HCT116 (cell line): Measurements from ENCODE around the gene ABCB1. TPM values are rescaled to one million over a fixed set of nuclear protein-coding genes. Genes with fewer than 3 reads are reported as not detected.
A peak's percentile ranks its signal among the peaks of the same experiment; 100 is the strongest.

ENCODE experiments used
- ATAC-seq: fragments of 200-7000 bp; cut with Tn5 transposase; 2 replicates; pipeline ENCODE4 v1.9.1; 2020; ENCODE audit warnings: mild to moderate bottlenecking, moderate library complexity
- BruUV-seq: library from RNA; stranded (reverse); fragments of 400-500 nt; replicated peaks from 2 replicates; lab custom pipeline; 2021; lab: Mats Ljungman, UMichigan
- CTCF ChIA-PET: fragments of 300-600 bp; sonication (Branson Sonifier 250); formaldehyde crosslinking; loops from one replicate; lab custom pipeline; 2021; ENCODE audit warnings: antibody characterized with exemption; lab: Charles Lee
- POLR2A ChIA-PET: fragments of 300-600, 350-600 bp; sonication (Branson Sonifier 250); formaldehyde crosslinking; loops from one replicate; lab custom pipeline; 2021; ENCODE audit warnings: antibody characterized with exemption; lab: Charles Lee
- RAD21 ChIA-PET, 2 experiments: fragments of 300-600 bp; sonication (Branson Sonifier 250); formaldehyde crosslinking; loops; one replicate each; lab custom pipeline; 2023; ENCODE audit warnings: low total read pairs in 2 of 2; ENCODE audit not compliant: uncharacterized antibody in 2 of 2, unreplicated experiment in 2 of 2, low non-redundant PET in 1 of 2; lab: Charles Lee
- DNase-seq: peaks from one replicate; pipeline ENCODE4 v3.0.0-alpha.2; 2010; ENCODE audit warnings: low read depth, low spot score
- H2AFZ ChIP-seq: fragments of 200-600 bp; shearing (Covaris generic), sonication (generic); 2 replicates; pipeline ENCODE4 v1.6.1; 2017; ENCODE audit warnings: low read depth, mixed run types, mixed read lengths, antibody characterized with exemption, low read length; ENCODE audit not compliant: poor library complexity, severe bottlenecking
- H3K27ac ChIP-seq: 2 replicates; pipeline ENCODE4 v1.5.1; 2012; ENCODE audit warnings: low read depth, low read length
- H3K27me3 ChIP-seq: fragments of 200-600 bp; sonication (generic); 2 replicates; pipeline ENCODE4 v1.6.1; 2016; ENCODE audit warnings: mixed run types, low read length, mixed read lengths; ENCODE audit not compliant: insufficient read depth
- H3K36me3 ChIP-seq, 2 experiments: fragments of 200-500 bp in 1 of 2; fragments of 200-600 bp in 1 of 2; sonication (Bioruptor generic) in 1 of 2; sonication (generic) in 1 of 2; 2 replicates each; pipeline versions ENCODE4 v1.5.1 to v1.6.1; 2014 to 2016; ENCODE audit warnings: low read length in 2 of 2, inconsistent platforms in 1 of 2, mixed read lengths in 1 of 2, mixed run types in 1 of 2; ENCODE audit not compliant: insufficient read depth in 2 of 2, control insufficient read depth in 1 of 2
- H3K4me1 ChIP-seq, 2 experiments: fragments of 200-600 bp in 1 of 2; sonication (generic) in 1 of 2; 2 replicates each; pipeline versions ENCODE4 v1.5.1 to v1.6.1; 2012 to 2017; ENCODE audit warnings: low read length in 2 of 2, inconsistent platforms in 1 of 2, mild to moderate bottlenecking in 1 of 2, mixed read lengths in 1 of 2, mixed run types in 1 of 2, moderate library complexity in 1 of 2; ENCODE audit not compliant: insufficient read depth in 2 of 2, control insufficient read depth in 1 of 2
- H3K4me2 ChIP-seq: fragments of 200-600 bp; sonication (generic); 2 replicates; pipeline ENCODE4 v1.6.1; 2017; ENCODE audit warnings: mixed run types, low read length, mixed read lengths
- H3K4me3 ChIP-seq, 2 experiments: fragments of 200-600 bp in 1 of 2; sonication (generic) in 1 of 2; replicated peaks in 1 of 2; 2 replicates each; pipeline ENCODE4 v1.5.1; 2011 to 2016; ENCODE audit warnings: low read length in 2 of 2, control low read depth in 1 of 2, low read depth in 1 of 2, mild to moderate bottlenecking in 1 of 2, mixed read lengths in 1 of 2, mixed run types in 1 of 2
- H3K79me2 ChIP-seq: fragments of 200-600 bp; sonication (generic); 2 replicates; pipeline ENCODE4 v1.6.1; 2017; ENCODE audit warnings: mild to moderate bottlenecking, mixed run types, low read length, moderate library complexity, mixed read lengths; ENCODE audit not compliant: insufficient read depth
- H3K9ac ChIP-seq: fragments of 200-600 bp; sonication (generic); 2 replicates; pipeline ENCODE4 v1.6.1; 2016; ENCODE audit warnings: low read length, mixed read lengths
- H3K9me2 ChIP-seq: fragments of 200-600 bp; sonication (generic), shearing (Covaris generic); 2 replicates; pipeline ENCODE4 v1.6.1; 2017; ENCODE audit warnings: mixed run types, mild to moderate bottlenecking, moderate library complexity; ENCODE audit not compliant: insufficient read depth
- H3K9me3 ChIP-seq, 2 experiments: fragments of 200-500 bp in 1 of 2; fragments of 200-600 bp in 1 of 2; sonication (Bioruptor generic) in 1 of 2; sonication (generic) in 1 of 2; 2 replicates each; pipeline ENCODE4 v1.6.1; 2014 to 2017; ENCODE audit warnings: low read length in 2 of 2, mixed read lengths in 2 of 2, inconsistent platforms in 1 of 2, low read depth in 1 of 2, mild to moderate bottlenecking in 1 of 2, mixed run types in 1 of 2, moderate library complexity in 1 of 2; ENCODE audit not compliant: control insufficient read depth in 1 of 2, insufficient read depth in 1 of 2
- H4K20me1 ChIP-seq: fragments of 200-600 bp; sonication (generic), shearing (Covaris generic); 2 replicates; pipeline ENCODE4 v1.6.1; 2017; ENCODE audit warnings: mixed run types, mild to moderate bottlenecking, moderate library complexity; ENCODE audit not compliant: insufficient read depth
- ATF3 ChIP-seq: IDR thresholded peaks from 2 replicates; pipeline ENCODE4 v1.6.1; 2012
- CBX3 ChIP-seq: IDR thresholded peaks from 2 replicates; pipeline ENCODE4 v1.6.1; 2012; ENCODE audit warnings: low read depth
- EGR1 ChIP-seq: IDR thresholded peaks from 2 replicates; pipeline ENCODE4 v1.6.1; 2012; ENCODE audit warnings: low read depth
- ELF1 ChIP-seq: IDR thresholded peaks from 2 replicates; pipeline ENCODE4 v1.6.1; 2012; ENCODE audit warnings: low read depth, borderline replicate concordance
- EZH2phosphoT487 ChIP-seq: fragments of 200-600 bp; IDR thresholded peaks from 2 replicates; pipeline ENCODE4 v1.6.1; 2018; ENCODE audit warnings: antibody characterized with exemption, borderline replicate concordance
- FOSL1 ChIP-seq: IDR thresholded peaks from 2 replicates; pipeline ENCODE4 v1.6.1; 2012; ENCODE audit warnings: low read depth
- JUND ChIP-seq: IDR thresholded peaks from 2 replicates; pipeline ENCODE4 v1.6.1; 2012
- POLR2A ChIP-seq: IDR thresholded peaks from 2 replicates; pipeline ENCODE4 v1.7.0; 2011; ENCODE audit warnings: borderline replicate concordance; ENCODE audit not compliant: insufficient read depth, insufficient read length; ENCODE audit errors: extremely low read depth
- RAD21 ChIP-seq: IDR thresholded peaks from 2 replicates; pipeline ENCODE4 v1.6.1; 2012; ENCODE audit warnings: low read depth, mild to moderate bottlenecking
- REST ChIP-seq: IDR thresholded peaks from 2 replicates; pipeline ENCODE4 v1.6.1; 2012; ENCODE audit warnings: low read depth
- SP1 ChIP-seq: IDR thresholded peaks from 2 replicates; pipeline ENCODE4 v1.6.1; 2012; ENCODE audit warnings: low read depth
- SRF ChIP-seq: IDR thresholded peaks from 2 replicates; pipeline ENCODE4 v1.6.1; 2012; ENCODE audit warnings: low read depth
- TCF7L2 ChIP-seq: IDR thresholded peaks from 2 replicates; pipeline ENCODE4 v1.7.0; 2011; ENCODE audit warnings: borderline replicate concordance, inconsistent platforms; ENCODE audit not compliant: insufficient read depth, insufficient read length; ENCODE audit errors: extremely low read depth
- ZBTB33 ChIP-seq: IDR thresholded peaks from 2 replicates; pipeline ENCODE4 v1.6.1; 2011; ENCODE audit warnings: mild to moderate bottlenecking, low read length, moderate library complexity; ENCODE audit not compliant: insufficient replicate concordance; ENCODE audit errors: extremely low read depth
- ZNF274 ChIP-seq: fragments of 200-500 bp; sonication (Bioruptor generic); IDR thresholded peaks from 2 replicates; pipeline ENCODE4 v1.6.1; 2014; ENCODE audit warnings: mild to moderate bottlenecking, low read depth, low read length, inconsistent platforms
- intact Hi-C: fragments of 100-400 bp; cut with micrococcal nuclease; formaldehyde crosslinking; loops from 2 replicates; pipeline ENCODE4 v1.10.0; 2022
- total RNA-seq: library from RNA; stranded (reverse); gene quantifications from one replicate; pipeline ENCODE4 v1.2.1, GENCODE V29; 2021; ENCODE audit not compliant: unreplicated experiment

ABCB1 gene
- total RNA-seq, 1 experiment from 2014 or later, result 1.8 TPM

GRCh38 chr7:87474533-87475358 is 125.9 kb downstream of the ABCB1 start:
- POLR2A ChIA-PET, result no interaction called here
- H3K79me2 ChIP-seq, result no peaks in the 10 kb centered on the region
- no peaks in the 10 kb centered on the region for H3K9me2 ChIP-seq
- RAD21 ChIA-PET, result no interaction called here
- H3K4me1 ChIP-seq, result no peaks in the 10 kb centered on the region
- no peak overlapping the region for H3K9ac ChIP-seq
- no peak overlapping the region for H2AFZ ChIP-seq
- no peak overlapping the region for H3K4me2 ChIP-seq
- ATAC-seq (no peak), DNase-seq (no peak)
- H3K4me3 ChIP-seq, result no peak overlapping the region
- H4K20me1 ChIP-seq, result no peaks in the 10 kb centered on the region
- no peaks in the 10 kb centered on the region for H3K36me3 ChIP-seq
- H3K9me3 ChIP-seq, result no peaks in the 10 kb centered on the region
- BruUV-seq, result no TSS peak
- no peak overlapping the region for H3K27ac ChIP-seq
- H3K27me3 ChIP-seq, result no peaks in the 10 kb centered on the region
- TF ChIP-seq TCF7L2, result peak; percentile 82
- no peak for TF ChIP-seq ZNF274
- TF ChIP-seq, all 23 proteins: peak for 1
- intact Hi-C loops, result no loop called here
- CTCF ChIA-PET, result no interaction called here

GRCh38 chr7:87473986-87474385 is 126.7 kb downstream of the ABCB1 start:
- intact Hi-C loops, result no loop called here
- RAD21 ChIA-PET, result no interaction called here
- Histone ChIP-seq H3K27me3 (no peaks in the 10 kb centered on the region), H3K4me3 (no peak overlapping the region), H3K36me3 (no peaks in the 10 kb centered on the region), H3K9me2 (no peaks in the 10 kb centered on the region), H3K9me3 (no peaks in the 10 kb centered on the region), H4K20me1 (no peaks in the 10 kb centered on the region), H3K79me2 (no peaks in the 10 kb centered on the region), H3K9ac (no peak overlapping the region), H3K4me1 (no peaks in the 10 kb centered on the region), H2AFZ (no peak overlapping the region), H3K4me2 (no peak overlapping the region), H3K27ac (no peak overlapping the region)
- BruUV-seq, result no TSS peak
- CTCF ChIA-PET, result no interaction called here
- POLR2A ChIA-PET, result no interaction called here
- ATAC-seq, result no peak
- DNase-seq, result no peak
- TF ChIP-seq FOSL1, result no peak
- no peak for TF ChIP-seq POLR2A
- no peak for TF ChIP-seq JUND
- no peak for TF ChIP-seq ELF1
- no peak for TF ChIP-seq EZH2phosphoT487
- TF ChIP-seq TCF7L2, result no peak
- TF ChIP-seq SP1, result no peak
- no peak for TF ChIP-seq EGR1
- no peak for TF ChIP-seq ZBTB33
- TF ChIP-seq RAD21, result no peak
- TF ChIP-seq REST, result no peak
- no peak for TF ChIP-seq SRF
- no peak for TF ChIP-seq CBX3
- TF ChIP-seq ATF3, result no peak
